ENCODE results near the gene HEXIM2.
"Not testable (repeated sequence)": the region's sequence is repeated elsewhere in the genome, so short reads cannot be mapped to it uniquely, and the experiment has no call there.

The HEXIM2 gene

GRCh38 chr17:45168991-45169752, 7.5 kb downstream of the HEXIM2 start:
- no peak for DNase-seq (ENCODE audit: low read depth in 2 of 2, low spot score in 1 of 2)

- DNase-seq (ENCODE audit: low read depth in 2 of 2, low spot score in 1 of 2), result no peak
Observed at GRCh38 chr17:45170280-45170930, 8.7 kb downstream of the HEXIM2 start.

- no peak for DNase-seq (ENCODE audit: low read depth in 2 of 2, low spot score in 1 of 2)
Observed at GRCh38 chr17:45170931-45171337, 9.3 kb downstream of the HEXIM2 start.

- no peak for DNase-seq (ENCODE audit: low read depth in 2 of 2, low spot score in 1 of 2)
Observed at GRCh38 chr17:45171338-45172231, 9.9 kb downstream of the HEXIM2 start.

- no peak for DNase-seq (ENCODE audit: low read depth in 2 of 2, low spot score in 1 of 2)
Observed at GRCh38 chr17:45172232-45172540, 10.5 kb downstream of the HEXIM2 start.

GRCh38 chr17:45172541-45173286, 11.0 kb downstream of the HEXIM2 start:
- DNase-seq (ENCODE audit: low read depth in 2 of 2, low spot score in 1 of 2), result no peak

GRCh38 chr17:45175759-45176115, 14.1 kb downstream of the HEXIM2 start:
- no peak for DNase-seq (ENCODE audit: low read depth in 2 of 2, low spot score in 1 of 2)

- DNase-seq (ENCODE audit: low read depth in 2 of 2, low spot score in 1 of 2), result no peak
Observed at GRCh38 chr17:45177563-45177962, 15.9 kb downstream of the HEXIM2 start.

GRCh38 chr17:45184144-45184543, 22.5 kb downstream of the HEXIM2 start:
- DNase-seq (ENCODE audit: low read depth in 2 of 2, low spot score in 1 of 2), result no peak

GRCh38 chr17:45186801-45187354, 25.2 kb downstream of the HEXIM2 start:
- DNase-seq (ENCODE audit: low read depth in 2 of 2, low spot score in 1 of 2), result no peak

- DNase-seq (ENCODE audit: low read depth in 2 of 2, low spot score in 1 of 2), result no peak
Observed at GRCh38 chr17:45189009-45189408, 27.3 kb downstream of the HEXIM2 start.

GRCh38 chr17:45190503-45191255, 29.0 kb downstream of the HEXIM2 start:
- no peak for DNase-seq (ENCODE audit: low read depth in 2 of 2, low spot score in 1 of 2)

- no peak for DNase-seq (ENCODE audit: low read depth in 2 of 2, low spot score in 1 of 2)
Observed at GRCh38 chr17:45195424-45195823, 33.7 kb downstream of the HEXIM2 start.

- no peak for DNase-seq (ENCODE audit: low read depth in 2 of 2, low spot score in 1 of 2)
Observed at GRCh38 chr17:45197108-45197507, 35.4 kb downstream of the HEXIM2 start.

GRCh38 chr17:45197555-45198334, 36.1 kb downstream of the HEXIM2 start:
- peak; percentile 68 to 75 for DNase-seq (ENCODE audit: low read depth in 2 of 2, low spot score in 1 of 2)

- no peak for DNase-seq (ENCODE audit: low read depth in 2 of 2, low spot score in 1 of 2)
Observed at GRCh38 chr17:45200701-45201100, 39.0 kb downstream of the HEXIM2 start.

- no peak for DNase-seq (ENCODE audit: low read depth in 2 of 2, low spot score in 1 of 2)
Observed at GRCh38 chr17:45201457-45201856, 39.8 kb downstream of the HEXIM2 start.

- not testable (repeated sequence) for DNase-seq (ENCODE audit: low read depth in 2 of 2, low spot score in 1 of 2)
Observed at GRCh38 chr17:45201880-45202279, 40.2 kb downstream of the HEXIM2 start.

- peak; percentile 85 to 91 for DNase-seq (ENCODE audit: low read depth in 2 of 2, low spot score in 1 of 2)
Observed at GRCh38 chr17:45218895-45219661, 57.4 kb downstream of the HEXIM2 start.
